ENCODE data around the gene MINDY4B.

GRCh38 chr3:150825192-150825915 lies 79.9 kb downstream of the MINDY4B start:
- TF ChIP-seq, protein P1, sequence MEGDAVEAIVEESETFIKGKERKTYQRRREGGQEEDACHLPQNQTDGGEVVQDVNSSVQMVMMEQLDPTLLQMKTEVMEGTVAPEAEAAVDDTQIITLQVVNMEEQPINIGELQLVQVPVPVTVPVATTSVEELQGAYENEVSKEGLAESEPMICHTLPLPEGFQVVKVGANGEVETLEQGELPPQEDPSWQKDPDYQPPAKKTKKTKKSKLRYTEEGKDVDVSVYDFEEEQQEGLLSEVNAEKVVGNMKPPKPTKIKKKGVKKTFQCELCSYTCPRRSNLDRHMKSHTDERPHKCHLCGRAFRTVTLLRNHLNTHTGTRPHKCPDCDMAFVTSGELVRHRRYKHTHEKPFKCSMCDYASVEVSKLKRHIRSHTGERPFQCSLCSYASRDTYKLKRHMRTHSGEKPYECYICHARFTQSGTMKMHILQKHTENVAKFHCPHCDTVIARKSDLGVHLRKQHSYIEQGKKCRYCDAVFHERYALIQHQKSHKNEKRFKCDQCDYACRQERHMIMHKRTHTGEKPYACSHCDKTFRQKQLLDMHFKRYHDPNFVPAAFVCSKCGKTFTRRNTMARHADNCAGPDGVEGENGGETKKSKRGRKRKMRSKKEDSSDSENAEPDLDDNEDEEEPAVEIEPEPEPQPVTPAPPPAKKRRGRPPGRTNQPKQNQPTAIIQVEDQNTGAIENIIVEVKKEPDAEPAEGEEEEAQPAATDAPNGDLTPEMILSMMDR (IDR thresholded peaks at IDR 0.05; ENCODE audit: low read length): no peak
- no peak for TF ChIP-seq EZH2 (IDR thresholded peaks at IDR 0.05; ENCODE audit: borderline replicate concordance, low read length)
